ENCODE measurements around the gene DTX3L. TPM values are rescaled to one million over a fixed set of nuclear protein-coding genes. Genes with fewer than 3 reads are reported as not detected.

DTX3L gene
- total RNA-seq, 1 experiment from 2014 or later = 18.9 TPM

- Histone ChIP-seq H3K27me3 (replicated peaks; ENCODE audit: insufficient read depth, low read depth, low read length, poor library complexity) (no peaks in the 10 kb centered on the region), H3K36me3 (ENCODE audit: insufficient read depth, low read length, poor library complexity, severe bottlenecking) (no peaks in the 10 kb centered on the region), H3K4me3 (ENCODE audit: low read depth, low read length, poor library complexity, severe bottlenecking) (no peak overlapping the region), H3K27ac (ENCODE audit: low read depth, low read length, poor library complexity, severe bottlenecking) (no peak overlapping the region), H3K4me1 (ENCODE audit: insufficient read depth, low read length, poor library complexity, severe bottlenecking) (no peaks in the 10 kb centered on the region), H3K9me3 (ENCODE audit: low read depth, low read length, poor library complexity, severe bottlenecking) (no peaks in the 10 kb centered on the region)
- no peak for DNase-seq (ENCODE audit: low spot score)
- no TSS peak for BruUV-seq (replicated peaks)
- ChIA-PET CTCF (no interaction called here), POLR2A (ENCODE audit: low non-redundant PET) (no interaction called here)
- intact Hi-C loops (cut with micrococcal nuclease; ENCODE audit: unreplicated experiment) = no loop called here
- TF ChIP-seq EZH2 (IDR thresholded peaks at IDR 0.05; ENCODE audit: borderline replicate concordance, low read depth, low read length, poor library complexity, severe bottlenecking) = no peak
- TF ChIP-seq, protein P1, sequence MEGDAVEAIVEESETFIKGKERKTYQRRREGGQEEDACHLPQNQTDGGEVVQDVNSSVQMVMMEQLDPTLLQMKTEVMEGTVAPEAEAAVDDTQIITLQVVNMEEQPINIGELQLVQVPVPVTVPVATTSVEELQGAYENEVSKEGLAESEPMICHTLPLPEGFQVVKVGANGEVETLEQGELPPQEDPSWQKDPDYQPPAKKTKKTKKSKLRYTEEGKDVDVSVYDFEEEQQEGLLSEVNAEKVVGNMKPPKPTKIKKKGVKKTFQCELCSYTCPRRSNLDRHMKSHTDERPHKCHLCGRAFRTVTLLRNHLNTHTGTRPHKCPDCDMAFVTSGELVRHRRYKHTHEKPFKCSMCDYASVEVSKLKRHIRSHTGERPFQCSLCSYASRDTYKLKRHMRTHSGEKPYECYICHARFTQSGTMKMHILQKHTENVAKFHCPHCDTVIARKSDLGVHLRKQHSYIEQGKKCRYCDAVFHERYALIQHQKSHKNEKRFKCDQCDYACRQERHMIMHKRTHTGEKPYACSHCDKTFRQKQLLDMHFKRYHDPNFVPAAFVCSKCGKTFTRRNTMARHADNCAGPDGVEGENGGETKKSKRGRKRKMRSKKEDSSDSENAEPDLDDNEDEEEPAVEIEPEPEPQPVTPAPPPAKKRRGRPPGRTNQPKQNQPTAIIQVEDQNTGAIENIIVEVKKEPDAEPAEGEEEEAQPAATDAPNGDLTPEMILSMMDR (conservative IDR thresholded peaks at IDR 0.05; ENCODE audit: low read depth, low read length) = no peak
Measured at GRCh38 chr3:122538956-122539490, 25.1 kb upstream of the DTX3L start.

DNA sequence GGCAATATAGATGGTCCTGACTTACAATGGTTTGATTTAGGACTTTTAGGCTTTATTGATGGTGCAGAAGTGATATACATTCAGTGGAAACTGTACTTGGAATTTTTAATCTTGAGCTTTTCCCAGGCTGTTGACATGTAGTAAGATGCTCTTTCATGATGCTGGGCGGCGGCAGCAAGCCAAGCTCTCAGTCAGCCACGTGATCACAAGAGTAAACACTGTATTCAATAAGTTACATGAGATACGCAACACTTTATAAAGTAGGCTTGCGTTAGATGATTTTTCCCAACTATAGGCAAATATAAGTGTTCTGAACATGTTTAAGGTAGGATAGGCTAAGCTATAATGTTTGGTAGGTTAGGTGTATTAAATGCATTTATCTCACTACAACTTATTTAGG is 18.0 kb upstream of the DTX3L start:
- H3K36me3 ChIP-seq (ENCODE audit: insufficient read depth, low read length, poor library complexity, severe bottlenecking) = no peaks in the 10 kb centered on the region
- POLR2A ChIA-PET (ENCODE audit: low non-redundant PET) = no interaction called here
- H3K27me3 ChIP-seq (replicated peaks; ENCODE audit: insufficient read depth, low read depth, low read length, poor library complexity) = no peaks in the 10 kb centered on the region
- no peak overlapping the region for H3K4me3 ChIP-seq (ENCODE audit: low read depth, low read length, poor library complexity, severe bottlenecking)
- no peak for DNase-seq (ENCODE audit: low spot score)
- CTCF ChIA-PET = no interaction called here
- H3K9me3 ChIP-seq (ENCODE audit: low read depth, low read length, poor library complexity, severe bottlenecking) = no peaks in the 10 kb centered on the region
- TF ChIP-seq, protein P1 (conservative IDR thresholded peaks at IDR 0.05; ENCODE audit: low read depth, low read length) = no peak
- TF ChIP-seq EZH2 (IDR thresholded peaks at IDR 0.05; ENCODE audit: borderline replicate concordance, low read depth, low read length, poor library complexity, severe bottlenecking) = no peak
- H3K27ac ChIP-seq (ENCODE audit: low read depth, low read length, poor library complexity, severe bottlenecking) = no peak overlapping the region
- intact Hi-C loops (cut with micrococcal nuclease; ENCODE audit: unreplicated experiment) = no loop called here
- H3K4me1 ChIP-seq (ENCODE audit: insufficient read depth, low read length, poor library complexity, severe bottlenecking) = no peaks in the 10 kb centered on the region
- BruUV-seq (replicated peaks) = no TSS peak

- no peaks in the 10 kb centered on the region for H3K4me1 ChIP-seq (ENCODE audit: insufficient read depth, low read length, poor library complexity, severe bottlenecking)
- no TSS peak for BruUV-seq (replicated peaks)
- intact Hi-C loops (cut with micrococcal nuclease; ENCODE audit: unreplicated experiment) = no loop called here
- no peaks in the 10 kb centered on the region for H3K36me3 ChIP-seq (ENCODE audit: insufficient read depth, low read length, poor library complexity, severe bottlenecking)
- H3K27me3 ChIP-seq (replicated peaks; ENCODE audit: insufficient read depth, low read depth, low read length, poor library complexity) = no peaks in the 10 kb centered on the region
- no peak overlapping the region for H3K27ac ChIP-seq (ENCODE audit: low read depth, low read length, poor library complexity, severe bottlenecking)
- H3K9me3 ChIP-seq (ENCODE audit: low read depth, low read length, poor library complexity, severe bottlenecking) = no peaks in the 10 kb centered on the region
- TF ChIP-seq, protein P1 (conservative IDR thresholded peaks at IDR 0.05; ENCODE audit: low read depth, low read length) = no peak
- TF ChIP-seq EZH2 (IDR thresholded peaks at IDR 0.05; ENCODE audit: borderline replicate concordance, low read depth, low read length, poor library complexity, severe bottlenecking) = no peak
- POLR2A ChIA-PET (ENCODE audit: low non-redundant PET) = no interaction called here
- no peak for DNase-seq (ENCODE audit: low spot score)
- H3K4me3 ChIP-seq (ENCODE audit: low read depth, low read length, poor library complexity, severe bottlenecking) = no peak overlapping the region
- CTCF ChIA-PET = no interaction called here
Measured at GRCh38 chr3:122548076-122548475, 16.1 kb upstream of the DTX3L start.

All from A673 (cell line).